NB4 (cell line): ENCODE measurements around the gene PA2G4.

ENCODE experiments used
- CTCF ChIP-seq: IDR thresholded peaks from one replicate; pipeline ENCODE4 v1.5.1; 2012; ENCODE audit warnings: low read depth, low read length
- POLR2A ChIP-seq: IDR thresholded peaks from 2 replicates; pipeline ENCODE4 v1.6.1; 2011; ENCODE audit warnings: mild to moderate bottlenecking; ENCODE audit not compliant: insufficient read length; ENCODE audit errors: extremely low read depth

GRCh38 chr12:56101045-56101444 is 3.3 kb upstream of the PA2G4 start:
- TF ChIP-seq CTCF (no peak), POLR2A (no peak)
